ENCODE data around the gene MTG2. TPM values are rescaled to one million over a fixed set of nuclear protein-coding genes. Genes with fewer than 3 reads are reported as not detected.
A peak's percentile ranks its signal among the peaks of the same experiment; 100 is the strongest.

MTG2 gene
- total and polyA plus RNA-seq, 2 of the 13 experiments (the other 11 are each of a cell fraction or from before 2014, with no cell fraction given): 20.4 to 37.8 TPM

- TF ChIP-seq NR2C2 (CRISPR knock-in tag; IDR thresholded peaks at IDR 0.05; ENCODE audit: borderline replicate concordance): no peak
- no peak for TF ChIP-seq HOXA5 (CRISPR knock-in tag; IDR thresholded peaks at IDR 0.05)
- no peak for TF ChIP-seq ZNF773 (CRISPR knock-in tag; IDR thresholded peaks at IDR 0.05; ENCODE audit: borderline replicate concordance)
- no peak for TF ChIP-seq ARNT (IDR thresholded peaks at IDR 0.05)
- TF ChIP-seq MED13 (CRISPR knock-in tag; IDR thresholded peaks at IDR 0.05): 0 out of 2 replicates have a peak, but pooled peaks have one; percentile 35
- TF ChIP-seq KAT2B (IDR thresholded peaks at IDR 0.05; ENCODE audit: borderline replicate concordance, low read depth, low read length): no peak
- no peak for TF ChIP-seq ZEB1 (IDR thresholded peaks at IDR 0.05; ENCODE audit: insufficient replicate concordance, low read depth)
- no peak for TF ChIP-seq MIXL1 (CRISPR knock-in tag; IDR thresholded peaks at IDR 0.05)
- TF ChIP-seq ZNF30 (CRISPR knock-in tag; IDR thresholded peaks at IDR 0.05): no peak
- no peak for TF ChIP-seq ZNF878 (CRISPR knock-in tag; IDR thresholded peaks at IDR 0.05)
- TF ChIP-seq TBX3 (IDR thresholded peaks at IDR 0.05; ENCODE audit: borderline replicate concordance): no peak
- 0 out of 2 replicates have a peak, but pooled peaks have one; percentile 32 for TF ChIP-seq ZNF747 (CRISPR knock-in tag; IDR thresholded peaks at IDR 0.05; ENCODE audit: borderline replicate concordance)
- no peak for TF ChIP-seq ZNF543 (CRISPR knock-in tag; IDR thresholded peaks at IDR 0.05)
- TF ChIP-seq HNRNPL (IDR thresholded peaks at IDR 0.05; ENCODE audit: low read depth, low read length): 0 out of 2 replicates have a peak, but pooled peaks have one; percentile 26
- TF ChIP-seq HOXA7 (CRISPR knock-in tag; IDR thresholded peaks at IDR 0.05): no peak
- TF ChIP-seq ZNF280D (CRISPR knock-in tag; IDR thresholded peaks at IDR 0.05): no peak
- TF ChIP-seq ZXDC (CRISPR knock-in tag; IDR thresholded peaks at IDR 0.05): 0 out of 2 replicates have a peak, but pooled peaks have one; percentile 44
- no peak for TF ChIP-seq ZSCAN30 (CRISPR knock-in tag; IDR thresholded peaks at IDR 0.05)
- TF ChIP-seq E2F2 (CRISPR knock-in tag; IDR thresholded peaks at IDR 0.05; ENCODE audit: borderline replicate concordance): no peak
- no peak for TF ChIP-seq SRY (CRISPR knock-in tag; IDR thresholded peaks at IDR 0.05)
- TF ChIP-seq IRF9 (CRISPR knock-in tag; IDR thresholded peaks at IDR 0.05; ENCODE audit: borderline replicate concordance): no peak
- TF ChIP-seq ZNF792 (CRISPR knock-in tag; IDR thresholded peaks at IDR 0.05): no peak
These were observed 45.4 kb downstream of the MTG2 start (continued) for GRCh38 chr20:62227977-62228958.

Measured in HepG2 (cell line).